Activated CD4-positive, alpha-beta T cell treated with anti-CD3 and anti-CD28 coated beads for 24 hours (primary cell): ENCODE measurements around the gene SF3A2.

Source experiments
- DNase-seq, 2 donors: peaks; one replicate each; pipeline ENCODE4 v3.0.0-alpha.2; 2020; ENCODE audit warnings: low read depth in 2 of 2

Gene SF3A2

DNA sequence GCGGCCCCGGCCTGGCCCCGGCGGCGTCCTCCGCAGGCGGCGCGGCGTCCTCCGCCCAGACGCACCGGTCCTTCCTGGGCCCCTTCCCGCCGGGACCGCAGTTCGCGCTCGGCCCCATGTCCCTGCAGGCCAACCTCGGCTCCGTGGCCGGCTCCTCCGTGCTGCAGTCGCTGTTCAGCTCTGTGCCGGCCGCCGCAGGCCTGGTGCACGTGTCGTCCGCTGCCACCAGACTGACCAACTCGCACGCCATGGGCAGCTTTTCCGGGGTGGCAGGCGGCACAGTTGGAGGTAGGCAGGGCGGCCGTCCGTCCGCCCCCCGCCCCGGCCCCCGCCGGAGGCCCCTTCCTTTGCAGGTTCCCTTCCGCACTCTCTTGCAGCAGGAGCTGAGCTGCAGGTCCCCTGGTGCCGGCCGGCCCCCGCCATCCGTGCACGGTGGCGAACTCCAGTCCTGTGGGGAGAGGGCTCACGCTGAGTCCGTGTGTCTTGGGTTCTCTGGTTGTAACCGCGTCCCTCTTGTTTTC, 9.7 kb upstream of the SF3A2 start:
- no peak for DNase-seq

DNA sequence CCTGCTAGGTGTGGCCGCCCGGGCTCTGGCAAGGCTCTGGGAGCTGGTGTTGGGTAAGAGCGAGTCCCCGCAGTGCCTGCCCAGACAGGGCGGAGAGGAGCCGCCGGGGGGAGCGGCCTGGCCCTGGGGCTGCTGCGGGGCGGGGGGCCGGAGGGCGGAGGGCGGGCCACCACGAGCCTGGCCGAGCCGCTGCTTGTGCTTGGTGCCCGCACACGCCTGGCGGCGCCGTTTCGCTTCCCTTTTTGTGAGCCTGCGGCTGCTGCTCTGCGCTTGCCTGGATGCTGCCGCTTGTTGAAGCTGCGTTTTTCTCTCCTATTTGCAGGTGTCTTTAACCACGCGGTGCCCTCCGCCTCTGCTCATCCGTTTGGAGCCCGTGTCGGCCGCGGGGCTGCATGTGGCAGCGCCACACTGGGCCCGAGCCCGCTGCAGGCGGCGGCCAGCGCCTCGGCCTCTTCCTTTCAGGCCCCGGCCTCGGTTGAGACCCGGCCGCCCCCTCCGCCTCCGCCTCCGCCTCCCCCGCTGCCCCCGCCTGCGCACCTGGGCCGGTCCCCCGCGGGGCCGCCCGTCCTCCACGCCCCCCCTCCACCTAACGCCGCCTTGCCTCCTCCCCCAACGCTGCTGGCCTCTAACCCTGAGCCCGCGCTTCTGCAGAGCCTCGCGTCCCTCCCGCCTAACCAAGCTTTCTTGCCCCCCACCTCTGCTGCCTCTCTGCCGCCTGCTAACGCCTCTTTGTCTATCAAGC, 9.0 kb upstream of the SF3A2 start:
- no peak for DNase-seq

DNA sequence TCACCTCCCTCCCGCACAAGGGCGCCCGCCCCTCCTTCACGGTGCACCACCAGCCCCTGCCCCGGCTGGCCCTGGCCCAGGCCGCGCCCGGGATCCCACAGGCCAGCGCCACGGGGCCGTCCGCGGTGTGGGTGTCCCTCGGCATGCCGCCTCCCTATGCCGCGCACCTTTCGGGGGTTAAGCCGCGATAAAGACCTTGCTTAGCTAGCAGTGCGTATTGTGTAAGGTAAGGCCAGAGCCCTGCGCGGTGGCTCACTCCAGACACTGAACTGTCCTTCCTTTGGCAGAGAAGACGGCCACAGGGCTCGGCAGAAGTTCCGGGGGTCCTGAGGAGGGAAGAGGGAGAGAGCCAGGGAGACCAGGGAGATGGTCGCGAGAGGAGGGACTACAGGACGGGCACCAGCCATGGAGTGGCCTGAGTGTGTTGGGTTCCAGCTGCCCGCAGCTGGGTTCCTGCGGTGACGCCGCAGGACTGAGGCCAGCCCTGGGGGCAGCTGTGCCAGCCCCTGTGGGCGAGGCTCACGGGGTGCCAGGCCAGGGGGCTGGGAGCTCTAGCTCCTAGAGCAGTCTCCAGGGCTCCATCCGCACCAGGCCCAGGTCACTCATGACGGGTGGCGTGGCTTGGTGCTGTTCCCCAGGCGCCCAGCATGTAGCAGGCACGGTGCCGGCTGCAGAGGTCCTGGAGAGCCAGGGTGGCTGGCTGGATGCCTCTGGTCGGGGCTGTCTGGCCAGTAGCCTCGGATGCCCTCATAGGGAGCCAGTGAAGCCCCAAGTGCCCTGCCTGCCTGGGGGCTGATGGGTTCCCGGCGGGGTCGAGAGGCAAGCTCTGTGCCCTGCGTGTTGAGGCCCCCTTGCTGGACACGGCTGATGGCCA, 8.2 kb upstream of the SF3A2 start:
- no peak for DNase-seq

DNA sequence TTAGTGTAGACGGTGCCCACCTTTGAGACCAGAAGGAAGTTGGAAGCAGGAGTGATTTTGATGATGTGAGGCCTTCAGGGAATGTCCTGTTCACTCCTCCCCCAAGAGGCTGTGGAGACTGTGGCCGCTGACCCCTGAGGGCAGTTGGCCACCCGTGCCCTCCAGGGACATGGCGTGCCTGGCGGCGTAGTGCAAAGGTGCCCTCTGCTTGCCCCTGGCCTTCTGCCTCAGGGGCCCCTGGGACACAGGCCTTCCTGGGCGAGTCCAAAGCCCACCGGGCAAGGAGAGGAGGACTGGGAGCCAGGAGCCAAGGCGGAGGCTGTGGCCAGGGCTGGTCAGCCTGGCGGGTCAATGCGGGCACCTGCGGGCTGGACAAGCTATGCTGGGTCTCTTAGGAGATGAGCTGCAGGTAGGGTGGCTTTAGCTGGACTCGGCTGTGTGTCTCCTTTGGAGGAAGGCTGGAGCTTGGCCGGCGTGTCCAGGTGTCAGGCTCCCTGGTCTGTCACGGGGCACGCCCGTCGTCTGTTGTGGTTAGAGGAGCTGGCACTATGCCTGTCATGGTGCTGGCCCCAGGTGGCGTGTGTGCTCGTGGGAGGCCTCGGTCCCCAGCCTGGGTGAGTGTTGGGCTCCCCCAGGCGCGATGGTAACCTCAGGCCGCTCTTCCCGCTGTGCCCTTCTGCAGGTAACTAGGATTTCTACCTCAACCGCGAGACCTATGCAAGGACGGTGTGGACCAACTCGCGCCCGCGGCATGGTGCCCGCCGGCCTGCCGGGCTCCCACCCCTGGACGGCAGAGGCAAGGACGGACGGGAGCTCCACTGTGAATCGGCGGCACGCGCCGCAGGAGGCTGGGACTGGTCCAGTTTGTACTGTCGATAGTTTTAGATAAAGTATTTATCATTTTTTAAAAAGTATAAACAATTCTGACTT, 7.3 kb upstream of the SF3A2 start:
- no peak for DNase-seq

DNA sequence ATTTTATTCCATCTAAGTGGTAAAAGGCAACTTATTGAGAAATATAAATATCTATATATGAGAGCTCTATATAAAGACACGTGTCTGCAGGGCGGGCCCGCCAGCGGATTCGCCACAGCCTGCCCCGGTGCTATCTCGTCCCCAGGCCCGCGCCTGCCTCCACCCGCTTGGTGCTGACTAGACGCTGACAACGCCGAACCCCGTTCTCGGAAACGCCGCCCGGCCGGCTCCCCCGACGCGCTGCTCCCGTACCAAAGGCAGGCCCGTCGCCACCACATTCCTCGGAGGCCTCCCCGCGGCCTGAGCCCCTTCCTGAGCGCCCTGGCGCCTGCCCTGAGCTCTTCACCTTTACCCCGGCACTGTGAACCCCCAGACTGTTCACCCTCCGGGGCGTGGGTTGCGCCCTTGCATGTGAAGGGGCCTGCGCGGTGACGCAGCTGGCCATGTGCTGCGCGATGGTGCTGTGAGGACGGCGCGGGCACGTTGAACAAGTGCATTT, 6.5 kb upstream of the SF3A2 start:
- DNase-seq: no peak

DNA sequence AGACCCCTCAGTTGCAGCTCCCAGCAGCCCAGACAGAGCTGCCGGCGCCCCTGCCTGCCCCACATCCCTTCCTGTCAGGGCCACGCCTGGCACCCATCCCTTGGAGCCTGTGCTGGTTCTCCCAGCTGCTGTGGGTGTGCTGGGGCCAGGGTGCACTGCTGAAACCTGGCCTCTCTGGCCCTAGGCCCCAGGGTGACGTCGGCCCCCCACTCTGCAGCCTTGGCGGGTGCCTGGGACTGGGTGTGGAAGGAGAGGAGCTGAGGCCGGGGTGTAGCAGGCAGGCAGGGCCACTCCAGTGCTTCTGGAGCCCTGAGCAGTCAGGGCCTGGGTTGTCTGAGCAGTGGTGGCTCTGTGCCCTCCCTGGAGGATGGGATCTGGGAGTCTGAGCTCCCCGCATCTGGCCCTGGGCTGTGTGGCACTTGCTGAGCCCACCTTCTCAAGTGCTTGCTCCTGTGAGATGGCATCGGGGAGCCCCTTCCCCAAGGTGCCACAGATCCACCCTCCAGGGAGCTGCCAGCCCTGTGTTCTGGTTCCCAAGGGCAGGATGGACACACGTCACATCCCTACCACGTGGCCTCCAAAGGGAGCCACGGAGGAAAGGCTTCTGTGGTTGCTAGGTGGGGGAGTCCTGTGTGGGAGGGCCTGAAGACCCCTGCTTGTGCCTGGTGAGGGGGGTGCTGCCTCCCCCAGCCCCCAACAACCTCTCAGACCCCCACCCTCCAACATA, 5.7 kb upstream of the SF3A2 start:
- no peak for DNase-seq

DNA sequence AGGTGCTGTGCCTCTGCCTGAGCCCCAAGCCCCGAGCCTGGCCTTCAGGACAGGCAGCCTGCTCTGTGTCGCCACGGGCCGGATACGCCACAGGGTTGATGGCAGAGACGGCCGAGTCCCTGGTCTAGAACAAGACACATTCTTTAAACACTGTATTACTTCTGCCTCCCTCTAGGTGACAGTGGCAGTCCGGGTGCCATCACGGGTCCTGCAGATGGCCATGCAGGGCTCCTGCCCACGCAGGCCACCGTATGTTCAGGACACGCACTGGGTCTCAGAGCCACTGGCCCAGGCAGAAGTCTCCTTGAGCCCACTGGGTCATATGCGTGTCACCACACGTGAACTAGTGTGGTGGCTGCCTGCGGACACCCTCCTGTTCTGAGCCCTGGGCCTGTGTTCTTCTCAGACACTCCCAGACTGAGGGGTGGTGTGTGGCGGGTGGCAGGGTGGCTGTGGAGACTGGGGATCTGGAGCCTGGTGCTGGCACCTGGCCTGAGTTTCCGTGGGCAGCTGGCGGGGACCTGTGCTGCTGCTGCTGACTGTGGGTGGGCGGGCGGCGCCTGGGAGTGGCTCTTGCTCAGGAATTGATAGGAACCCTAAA, 4.9 kb upstream of the SF3A2 start:
- no peak for DNase-seq

DNA sequence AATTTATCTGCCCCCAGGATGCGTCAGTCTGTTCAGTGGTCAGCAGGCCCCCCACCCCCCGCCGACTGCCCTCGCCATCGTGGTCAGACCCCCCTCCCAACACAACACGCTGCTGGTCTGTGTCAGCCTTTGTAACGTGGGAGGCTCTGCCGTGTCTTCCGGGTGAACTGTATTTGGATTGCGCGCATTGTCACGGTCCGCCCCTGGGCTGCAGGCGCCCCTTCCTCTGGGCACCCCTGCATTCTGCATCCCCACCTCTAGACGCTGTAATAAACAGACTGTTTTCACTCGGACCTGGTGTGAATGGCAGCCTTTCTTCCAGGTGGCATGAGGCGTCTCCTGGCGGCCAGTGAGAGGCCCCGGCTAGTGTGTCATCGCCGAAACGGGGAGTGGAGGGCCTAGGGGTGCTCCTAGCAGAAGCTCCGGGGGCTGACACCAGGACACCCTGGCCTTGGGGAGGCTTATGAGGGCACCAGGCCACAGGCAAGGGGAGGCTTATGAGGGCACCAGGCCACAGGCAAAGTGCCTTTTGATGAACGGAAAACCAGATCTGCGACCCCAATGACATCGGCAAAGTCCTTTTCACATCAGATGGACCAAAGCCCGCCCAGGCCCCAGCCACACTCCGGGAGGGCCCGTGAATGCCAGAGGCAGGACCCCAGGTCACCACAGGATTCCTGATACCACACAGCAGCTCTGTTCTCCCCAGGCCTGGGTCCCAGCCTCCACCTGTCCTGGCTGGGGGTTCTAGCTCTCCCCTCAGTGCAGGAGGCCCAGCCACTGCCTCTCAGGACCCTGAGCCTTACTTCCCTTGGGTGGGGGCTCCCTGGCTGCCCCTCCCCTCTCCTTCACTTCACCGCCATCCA, 4.1 kb upstream of the SF3A2 start:
- no peak for DNase-seq

DNA sequence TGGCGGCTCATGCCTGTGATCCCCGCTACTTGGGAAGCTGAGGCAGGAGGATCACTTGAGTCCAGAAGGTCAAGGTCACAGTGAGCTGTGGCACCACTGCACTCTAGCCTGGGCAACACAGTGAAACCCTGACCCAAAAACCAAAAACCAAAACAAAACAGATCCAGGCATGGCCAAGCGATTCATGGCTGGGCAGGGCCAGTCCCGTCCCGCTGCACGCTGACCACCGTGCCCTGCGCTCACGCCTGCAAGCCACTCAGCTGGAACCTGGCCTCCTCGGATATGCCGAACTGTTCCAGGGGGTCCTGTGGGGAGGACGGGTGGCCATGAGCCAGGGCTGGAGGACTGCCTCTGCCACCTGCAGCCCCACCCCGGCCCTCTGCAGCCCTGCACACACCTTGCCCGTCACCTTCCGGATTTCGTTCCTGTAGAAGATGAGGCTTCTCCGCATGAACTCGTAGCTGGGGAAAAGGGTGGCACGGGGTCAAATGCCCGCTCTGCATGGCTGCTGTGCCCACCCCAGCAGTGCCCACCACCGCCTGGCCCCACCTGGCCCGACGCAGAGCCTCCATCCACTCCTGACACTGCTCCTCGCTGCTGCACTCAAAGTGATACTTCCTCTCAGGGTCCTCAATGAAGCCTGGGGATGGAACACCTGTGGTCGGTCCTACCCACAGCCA, 2.9 kb upstream of the SF3A2 start:
- DNase-seq: no peak

DNA sequence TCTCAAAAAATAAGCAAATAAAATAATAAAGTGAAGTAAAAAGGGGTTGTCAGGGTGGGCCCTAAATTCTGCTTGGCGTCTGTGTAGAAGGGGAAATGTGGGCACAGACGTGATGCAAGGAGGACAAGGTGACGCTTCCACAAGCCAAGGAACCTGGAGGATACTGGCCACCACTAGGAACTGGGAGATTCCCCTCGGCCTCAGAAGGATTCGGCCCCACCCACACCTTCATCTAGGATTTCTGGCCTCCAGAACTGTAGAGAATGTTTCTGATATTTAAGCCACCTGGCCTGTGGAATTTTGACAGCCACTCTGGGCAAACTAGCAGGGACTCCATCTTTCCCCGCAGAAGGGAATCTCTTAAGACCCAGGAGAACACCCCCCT, 1.6 kb upstream of the SF3A2 start:
- no peak for DNase-seq

DNA sequence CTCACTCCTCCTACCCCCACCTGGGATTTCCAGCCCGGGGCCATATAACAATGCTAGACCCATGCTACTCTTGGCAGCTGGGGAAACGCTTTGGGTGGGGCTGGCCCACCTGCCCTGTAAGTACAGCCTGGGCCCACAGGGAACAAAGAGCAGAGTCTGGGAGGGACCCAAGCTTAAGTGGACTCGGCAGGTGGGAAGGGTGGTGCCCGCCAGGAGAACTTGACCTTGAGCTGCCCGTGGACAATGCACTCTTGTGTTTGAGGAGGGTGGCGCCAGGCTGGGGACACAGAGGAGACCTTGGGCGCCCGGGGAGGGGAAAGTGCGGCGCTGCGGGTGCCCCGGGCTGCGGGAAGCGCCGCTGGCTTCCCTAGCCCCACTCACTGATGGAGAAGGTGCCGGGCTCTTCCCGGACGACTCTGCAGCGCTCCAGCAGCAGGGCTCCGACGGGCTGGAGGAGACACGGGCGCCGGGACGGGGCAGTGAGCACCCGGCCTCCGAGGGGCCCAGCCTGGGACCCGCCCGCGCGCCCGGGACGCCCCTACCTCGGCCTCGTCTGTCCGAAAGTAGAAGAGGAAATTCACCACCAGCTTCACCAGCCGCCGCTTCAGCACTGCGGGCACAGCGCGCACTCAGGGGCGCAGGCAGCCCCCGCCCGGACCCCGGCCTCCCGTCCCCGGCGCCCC, 1.1 kb upstream of the SF3A2 start:
- DNase-seq: no peak

DNA sequence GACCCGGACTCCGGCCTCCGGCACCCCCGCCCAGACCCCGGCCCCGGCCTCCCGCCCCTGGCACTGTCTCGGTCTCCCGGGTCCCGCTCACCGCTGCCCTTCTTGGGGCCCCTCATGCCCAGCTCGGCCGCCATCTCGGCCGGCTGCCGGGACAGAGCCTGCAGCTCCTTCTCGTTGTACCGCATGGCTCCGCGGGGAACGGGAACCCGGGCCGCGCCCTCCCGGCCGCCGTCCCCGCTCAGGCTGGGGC, 635 bp upstream of the SF3A2 start:
- DNase-seq: no peak

DNA sequence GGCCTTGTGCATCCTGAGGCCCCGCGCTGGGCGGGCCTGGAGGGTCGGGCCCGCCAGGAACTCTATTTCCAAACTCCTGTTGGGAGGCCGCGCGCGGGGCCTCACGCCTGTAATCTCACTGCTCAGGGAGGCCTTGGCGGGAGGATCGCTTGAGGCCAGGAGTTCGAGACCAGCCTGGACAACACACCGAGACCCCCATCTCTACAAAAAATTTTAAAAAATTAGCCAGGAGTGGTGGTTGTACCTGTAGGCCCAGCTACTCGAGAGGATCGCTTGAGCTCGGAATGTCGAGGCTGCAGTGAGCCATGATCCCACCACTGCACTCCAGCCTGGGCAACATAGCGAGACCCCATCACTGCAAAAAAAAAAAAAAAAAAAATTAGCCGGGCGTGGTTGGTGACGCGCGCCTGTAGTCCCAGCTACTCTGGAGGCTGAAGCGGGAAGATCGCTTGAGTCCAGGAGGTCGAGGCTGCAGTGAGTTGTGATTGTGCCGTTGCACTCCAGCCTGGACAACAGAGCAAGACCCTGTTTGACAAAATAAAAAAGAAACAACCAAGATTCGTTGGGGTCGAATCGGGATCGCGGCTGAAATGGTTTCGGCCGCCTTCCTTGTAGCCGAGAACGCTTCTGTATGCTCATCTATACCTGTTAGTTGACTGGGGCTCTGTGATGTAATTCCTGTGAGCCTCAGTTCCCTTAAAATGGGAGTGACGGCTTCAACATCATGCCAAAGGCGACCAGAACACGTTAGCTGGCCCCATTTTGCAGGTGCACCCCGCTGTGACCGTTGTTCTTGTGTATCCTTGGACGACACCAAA, 636 bp downstream of the SF3A2 start:
- no peak for DNase-seq

DNA sequence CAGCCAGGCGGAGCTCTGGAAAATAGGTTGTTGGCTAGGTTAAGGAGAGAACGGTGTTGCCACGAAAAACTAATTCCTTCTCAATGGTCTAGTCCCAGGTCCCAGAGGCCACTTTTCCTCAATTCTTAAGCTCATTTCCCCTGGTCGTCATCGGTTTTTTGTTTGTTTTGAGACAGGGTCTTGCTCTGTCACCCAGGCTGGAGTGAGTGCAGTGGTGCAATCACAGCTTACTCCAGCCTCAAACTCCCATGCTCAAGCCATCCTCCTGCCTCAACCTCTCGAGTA, 1.2 kb downstream of the SF3A2 start:
- no peak for DNase-seq

DNA sequence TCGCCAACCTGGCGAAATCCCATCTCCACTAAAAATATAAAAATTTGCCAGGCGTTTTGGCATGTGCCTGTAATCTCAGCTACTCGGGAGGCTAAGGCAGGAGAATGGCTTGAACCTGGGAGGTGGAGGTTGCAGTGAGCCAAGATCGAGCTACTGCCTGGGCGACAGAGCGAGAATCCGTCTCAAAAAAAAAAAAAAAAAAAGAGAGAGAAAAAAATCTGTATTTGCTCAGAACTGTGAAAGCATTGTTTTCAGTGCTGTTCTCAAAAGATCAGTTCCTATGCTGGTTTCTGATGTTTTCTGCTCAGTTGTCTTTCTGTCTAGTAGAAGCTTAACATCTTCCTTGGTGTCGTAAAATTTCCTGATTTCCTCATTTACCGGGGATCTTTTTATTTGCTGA, 2.5 kb downstream of the SF3A2 start:
- DNase-seq: no peak

DNA sequence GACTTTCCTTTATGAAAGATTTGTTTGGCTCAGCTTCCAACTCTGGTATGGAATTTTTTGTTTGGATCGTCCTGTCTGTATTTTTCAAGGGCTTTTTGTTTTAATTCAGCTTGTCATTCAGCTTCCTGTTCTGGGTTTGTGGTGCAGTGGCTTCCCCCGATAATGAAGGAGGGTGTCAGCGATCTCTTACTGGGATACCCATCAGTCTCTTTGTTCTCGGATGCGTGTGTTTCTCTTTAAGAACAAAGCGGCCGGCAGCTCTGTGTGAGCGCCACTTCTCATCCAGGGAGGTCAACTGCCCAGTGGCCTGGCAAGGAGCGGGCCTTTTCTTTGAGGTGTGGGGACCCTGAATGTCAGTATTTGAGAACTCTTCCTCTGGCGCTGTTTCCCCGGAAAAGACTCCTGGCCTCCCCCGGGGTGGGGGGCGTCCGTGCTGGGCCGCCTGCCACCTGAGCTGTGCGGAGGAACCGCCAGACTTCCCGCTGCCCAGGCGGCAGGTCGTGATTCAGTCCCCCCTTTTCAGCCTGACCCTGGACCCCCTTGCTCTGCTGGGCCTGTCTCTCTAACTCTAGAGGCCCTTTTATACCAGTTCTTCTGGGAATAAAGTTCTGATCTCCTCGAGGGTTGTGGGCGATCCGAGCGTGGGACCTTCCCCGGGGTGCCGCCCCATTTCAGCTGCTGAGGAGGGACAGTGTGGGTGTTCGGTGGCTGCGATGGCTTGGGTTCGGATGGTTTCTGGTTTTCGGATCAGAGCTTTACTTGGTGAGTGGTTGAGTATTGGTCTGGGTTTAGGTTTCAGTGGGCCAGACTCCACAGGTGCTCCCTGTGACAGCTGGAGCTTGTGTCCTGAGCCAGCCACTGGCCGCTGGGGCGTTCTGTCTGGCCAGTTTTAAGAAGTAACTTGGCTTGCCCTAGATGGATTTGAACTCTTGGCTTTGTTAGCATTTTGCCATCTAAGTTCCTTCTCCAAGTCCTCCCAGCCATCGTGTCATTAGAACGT, 3.4 kb downstream of the SF3A2 start:
- DNase-seq: no peak
